NCI-H2107 treated with DMSO at 0.1 percent for 48 hours (cell line): ENCODE data around the gene PTPRH.

Experiments
- DNase-seq: peaks from one replicate; lab custom pipeline; 2025; ENCODE audit not compliant: unreplicated experiment; lab: John Stamatoyannopoulos, UW

Gene PTPRH

DNA sequence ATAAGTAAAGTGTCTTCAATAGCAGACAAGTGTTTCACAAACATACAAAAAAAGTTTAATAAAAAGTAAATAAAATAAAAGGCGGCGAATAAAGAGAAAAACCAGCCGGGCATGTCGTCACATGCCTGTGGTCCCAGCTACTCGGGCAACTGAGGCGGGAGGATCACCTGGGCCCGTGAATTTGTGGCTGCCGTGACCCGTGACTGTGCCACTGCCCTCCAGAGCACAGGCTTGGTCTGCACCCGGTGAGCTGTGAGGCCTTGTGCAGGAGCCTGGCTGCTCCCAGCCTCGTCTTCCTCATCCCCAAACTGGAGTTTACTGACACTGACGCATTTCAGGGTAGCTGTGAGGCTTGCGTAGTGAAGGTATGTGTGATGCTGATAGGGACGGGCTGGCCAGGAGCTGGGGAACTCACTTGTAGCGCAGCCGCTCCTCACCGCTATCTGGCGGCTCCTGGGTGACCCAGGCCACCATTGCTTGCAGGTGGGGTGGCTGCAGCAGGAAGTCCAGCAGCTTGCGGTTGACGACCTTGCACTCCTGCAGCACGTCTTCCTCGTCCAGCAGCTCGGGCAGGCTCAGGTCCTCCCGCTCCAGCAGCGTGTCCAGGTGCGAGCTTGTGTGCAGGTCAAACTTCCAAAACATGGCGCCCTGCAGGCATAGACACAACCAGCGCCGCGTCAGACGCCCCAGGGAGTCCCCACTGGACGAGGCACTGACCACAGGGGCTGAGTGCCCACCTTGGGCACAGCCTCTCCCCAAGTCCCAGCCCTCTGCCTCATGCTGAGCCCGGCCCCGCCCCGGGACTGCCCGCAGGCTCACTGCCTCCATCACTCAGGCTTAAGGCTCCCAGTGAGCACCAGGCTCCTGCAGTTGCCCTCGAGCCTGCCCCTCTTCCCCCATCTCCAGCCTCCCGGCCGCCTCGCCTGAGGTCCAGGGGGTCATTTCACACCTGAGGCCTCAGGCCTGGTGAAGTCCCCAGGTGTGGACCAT is 37.5 kb upstream of the PTPRH start:
- no peak for DNase-seq

DNA sequence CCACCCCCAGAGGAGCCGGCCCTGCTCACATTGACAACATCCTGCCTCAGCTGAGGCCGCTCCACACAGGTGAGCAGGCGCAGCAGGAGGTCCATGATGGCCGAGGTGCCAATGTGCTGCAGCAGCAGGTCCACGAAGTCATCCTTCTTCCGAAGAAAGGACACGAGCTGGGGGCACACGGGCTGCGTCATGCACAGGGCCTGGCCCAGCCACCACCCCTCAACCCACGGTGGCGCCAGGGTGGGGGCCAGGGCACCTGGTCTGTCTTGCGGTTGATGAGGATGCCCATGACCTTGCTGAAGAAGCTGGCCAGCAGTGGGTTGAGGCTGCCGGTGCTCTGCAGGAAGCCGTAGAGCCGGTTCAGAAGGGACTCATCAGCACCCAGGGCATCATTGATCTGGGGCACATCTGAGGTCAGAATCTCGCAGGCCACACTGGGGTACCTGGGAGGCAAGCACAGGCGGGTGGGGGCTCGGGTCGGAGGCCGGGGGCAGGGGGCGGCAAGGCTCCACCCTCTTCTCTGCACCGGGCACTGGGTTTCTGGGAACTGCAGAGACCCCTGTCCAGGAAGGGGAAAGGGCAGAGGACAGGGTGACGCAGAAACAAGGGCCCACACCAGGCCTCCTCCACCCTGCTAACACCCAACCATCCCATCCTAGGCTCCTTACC is 36.1 kb upstream of the PTPRH start:
- DNase-seq = no peak

DNA sequence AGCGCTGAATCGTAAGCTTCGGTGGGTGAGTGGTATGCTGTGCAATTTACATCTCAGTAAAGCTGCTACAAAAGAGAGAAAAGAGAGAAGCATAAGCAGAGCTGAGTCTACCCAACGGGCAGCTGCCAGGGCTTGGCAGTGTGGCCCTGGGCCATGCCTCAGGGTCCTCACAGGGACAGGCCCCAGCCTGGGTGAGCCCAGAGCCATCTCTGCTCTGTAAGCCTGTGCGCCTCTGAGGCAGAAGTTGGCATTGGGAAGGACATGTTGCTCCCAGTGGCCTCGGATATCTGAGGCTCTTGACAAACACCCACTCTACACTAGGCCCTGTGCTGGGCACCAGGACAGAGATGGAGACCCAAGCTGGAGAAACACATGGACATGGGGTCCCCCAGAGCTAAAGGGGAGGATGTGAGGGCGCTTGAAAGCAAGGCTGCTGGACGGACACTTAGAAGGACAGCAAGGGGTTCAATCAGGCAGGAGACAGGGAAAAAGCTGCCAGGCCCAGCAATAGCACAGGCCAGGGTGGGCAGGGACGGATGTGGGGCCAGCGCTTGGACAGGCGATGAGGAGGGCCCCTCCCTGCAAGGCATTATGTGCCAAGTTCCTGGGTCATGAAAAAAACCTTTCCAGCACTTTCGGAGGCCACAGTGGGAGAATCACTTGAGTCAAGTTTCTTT is 34.8 kb upstream of the PTPRH start:
- DNase-seq = no peak

DNA sequence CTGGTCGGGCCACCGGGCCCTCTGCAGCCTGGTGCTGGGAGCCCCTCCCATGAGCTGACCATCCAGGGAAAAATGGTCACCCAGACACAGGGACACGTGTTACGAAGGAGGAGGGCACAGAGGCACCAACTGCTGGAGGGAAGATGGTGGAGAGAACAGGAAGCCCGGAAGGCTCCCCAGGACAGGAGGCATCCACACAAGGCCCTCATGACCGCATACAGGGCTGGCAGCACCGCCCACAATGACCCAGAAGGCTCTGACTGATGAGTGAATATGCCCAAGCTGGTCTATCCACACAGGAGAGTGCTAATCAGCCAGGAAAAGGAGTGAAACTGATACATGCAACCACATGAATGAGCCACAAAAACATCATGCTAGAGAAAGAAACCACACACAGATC is 33.2 kb upstream of the PTPRH start:
- DNase-seq = no peak

DNA sequence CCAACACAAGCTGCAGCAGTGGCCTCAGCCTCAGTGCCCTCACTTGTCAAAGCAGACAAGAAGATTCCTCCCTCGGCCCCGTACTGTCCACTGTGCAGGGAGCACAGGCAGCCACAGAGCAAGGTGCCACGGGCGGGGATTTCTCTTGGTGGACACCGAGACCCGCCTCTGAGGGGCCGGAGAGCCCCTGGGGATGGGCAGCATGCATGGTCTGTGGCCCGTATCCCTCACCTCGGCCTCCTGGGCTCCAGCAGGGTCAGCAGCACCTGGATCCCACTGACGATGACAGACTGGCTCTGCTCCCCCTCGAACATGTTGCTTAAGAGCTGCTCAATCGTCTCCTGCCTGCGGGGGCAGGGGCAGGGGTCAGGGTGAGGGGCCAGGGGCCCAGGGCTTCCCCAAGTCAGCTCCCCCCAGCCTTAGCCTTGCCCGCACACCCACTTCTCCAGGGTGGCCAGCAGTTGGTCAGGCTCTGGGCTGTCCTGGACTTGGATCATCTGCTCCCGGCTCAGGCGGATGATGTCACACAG is 32.7 kb upstream of the PTPRH start:
- no peak for DNase-seq

DNA sequence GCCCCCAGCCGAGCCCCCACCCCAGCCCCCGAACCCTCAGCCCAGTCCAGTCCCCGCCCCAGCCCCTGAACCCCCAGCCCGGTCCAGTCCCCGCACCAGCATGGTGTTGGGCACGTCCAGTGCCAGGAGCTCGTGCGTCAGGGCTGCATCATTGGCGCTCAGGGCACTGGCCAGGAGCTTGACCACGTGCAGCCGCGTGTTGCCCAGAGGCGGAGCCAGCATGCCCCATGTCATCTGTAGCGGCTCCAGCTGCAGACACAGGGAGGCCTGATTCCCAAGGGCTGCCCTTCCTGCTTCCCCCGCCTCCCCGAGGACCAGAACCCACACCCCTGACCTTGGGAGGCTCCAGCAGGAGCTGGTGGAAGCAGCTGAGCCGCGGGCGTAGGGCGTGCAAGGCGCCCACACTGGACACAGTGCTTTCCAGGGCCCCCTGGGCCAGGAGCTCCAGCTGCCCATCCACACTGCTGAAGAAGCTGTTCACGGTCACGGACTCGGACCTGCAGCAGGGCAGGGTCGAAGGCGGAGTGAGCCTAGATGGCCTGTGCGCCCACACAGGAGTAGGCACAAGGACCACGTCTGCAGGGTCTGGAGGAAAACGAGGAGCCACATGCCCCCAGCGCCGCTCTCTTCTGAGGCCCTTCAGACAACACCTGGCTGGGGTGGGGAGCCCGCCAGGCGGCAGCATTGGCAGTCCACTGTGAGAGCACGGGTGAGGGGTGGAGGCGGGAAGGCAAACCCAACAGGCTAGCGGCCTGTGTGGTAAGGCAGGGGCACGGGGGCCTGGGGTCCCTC is 32.0 kb upstream of the PTPRH start:
- DNase-seq = no peak

DNA sequence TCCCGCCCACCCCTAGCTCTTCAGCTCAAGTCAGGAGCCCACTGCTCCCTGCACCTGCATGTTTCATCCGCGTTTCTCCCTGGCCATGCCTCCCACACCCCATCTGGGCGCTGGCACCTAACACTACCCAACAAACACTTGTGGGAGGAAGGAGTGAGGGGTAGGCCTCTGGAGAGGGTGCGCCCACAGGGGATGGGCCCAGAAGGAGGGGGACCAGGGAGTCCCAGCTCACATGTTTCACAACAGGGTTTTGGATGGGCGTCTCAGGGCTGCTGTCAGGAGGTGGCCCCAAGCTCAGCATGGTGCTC is 31.4 kb upstream of the PTPRH start:
- DNase-seq = no peak

DNA sequence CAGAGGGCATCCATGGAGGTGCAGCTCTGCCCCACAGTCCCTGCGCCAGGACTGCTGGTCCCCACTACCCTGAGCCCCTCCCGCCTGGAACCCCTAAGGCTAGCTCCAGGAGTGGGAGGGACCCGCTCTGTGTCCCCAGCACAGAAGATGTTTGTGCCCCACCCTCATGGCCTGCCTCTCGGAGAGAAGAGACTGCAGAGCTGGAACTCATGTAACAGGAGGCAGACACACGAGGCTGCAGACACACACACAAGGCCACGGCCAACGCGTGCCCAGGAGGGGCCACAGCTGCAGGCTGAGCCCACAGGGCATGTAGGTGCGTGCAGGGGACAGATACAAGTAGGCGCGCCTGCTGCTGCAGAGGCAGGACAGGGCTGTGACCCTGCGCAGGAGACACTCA is 29.7 kb upstream of the PTPRH start:
- DNase-seq = no peak

DNA sequence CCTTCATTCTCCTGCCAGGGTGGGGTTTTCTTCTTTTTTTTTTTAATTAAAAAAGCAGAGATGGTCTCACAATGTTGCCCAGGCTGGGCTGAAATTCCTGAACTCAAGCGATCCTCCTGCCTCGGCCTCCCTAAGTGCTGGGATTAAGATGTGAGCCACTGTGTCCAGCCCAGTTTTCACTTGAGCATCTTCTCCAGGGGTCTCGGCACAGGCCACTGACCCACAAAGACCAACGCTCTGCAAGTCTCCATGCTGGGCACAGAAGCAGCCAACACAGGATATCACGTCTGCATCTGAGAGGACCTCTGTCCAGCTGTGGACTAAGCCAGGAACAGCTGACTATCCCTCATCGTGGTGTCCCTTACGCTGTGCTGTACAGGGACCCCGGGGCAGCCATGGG is 28.7 kb upstream of the PTPRH start:
- no peak for DNase-seq

DNA sequence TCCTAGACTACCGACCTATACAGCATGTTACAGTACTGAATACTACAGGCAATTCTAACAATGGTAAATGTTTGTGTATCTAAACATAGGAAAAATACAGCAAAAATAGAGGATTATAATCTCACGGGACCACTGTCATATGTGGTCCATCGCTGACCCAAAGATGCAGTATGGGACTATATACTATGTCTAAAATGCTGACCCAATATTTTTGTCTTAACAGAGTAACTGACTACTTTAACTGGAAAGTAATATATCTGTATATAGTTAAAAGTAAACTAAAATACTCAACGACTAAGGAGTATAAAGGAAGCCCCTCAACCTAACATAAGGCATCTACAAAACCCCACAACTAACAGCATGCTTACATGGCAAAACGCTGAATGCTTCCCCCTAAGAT is 23.7 kb upstream of the PTPRH start:
- no peak for DNase-seq

DNA sequence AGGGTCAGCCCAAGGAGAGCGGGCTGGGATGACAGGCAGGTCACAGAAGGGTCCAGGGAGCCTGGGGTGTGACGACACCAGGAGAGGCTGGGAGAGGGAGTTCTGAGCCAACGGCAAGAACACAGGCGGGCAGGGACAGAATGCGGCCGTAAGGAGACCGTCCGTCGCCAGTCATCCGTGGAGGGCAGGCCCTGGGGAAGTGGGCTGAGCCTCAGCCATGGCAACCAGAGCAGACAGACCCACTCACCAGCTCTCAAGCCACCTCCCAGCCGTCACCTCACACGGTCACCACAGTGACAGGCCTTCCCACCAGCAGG is 22.9 kb upstream of the PTPRH start:
- no peak for DNase-seq

DNA sequence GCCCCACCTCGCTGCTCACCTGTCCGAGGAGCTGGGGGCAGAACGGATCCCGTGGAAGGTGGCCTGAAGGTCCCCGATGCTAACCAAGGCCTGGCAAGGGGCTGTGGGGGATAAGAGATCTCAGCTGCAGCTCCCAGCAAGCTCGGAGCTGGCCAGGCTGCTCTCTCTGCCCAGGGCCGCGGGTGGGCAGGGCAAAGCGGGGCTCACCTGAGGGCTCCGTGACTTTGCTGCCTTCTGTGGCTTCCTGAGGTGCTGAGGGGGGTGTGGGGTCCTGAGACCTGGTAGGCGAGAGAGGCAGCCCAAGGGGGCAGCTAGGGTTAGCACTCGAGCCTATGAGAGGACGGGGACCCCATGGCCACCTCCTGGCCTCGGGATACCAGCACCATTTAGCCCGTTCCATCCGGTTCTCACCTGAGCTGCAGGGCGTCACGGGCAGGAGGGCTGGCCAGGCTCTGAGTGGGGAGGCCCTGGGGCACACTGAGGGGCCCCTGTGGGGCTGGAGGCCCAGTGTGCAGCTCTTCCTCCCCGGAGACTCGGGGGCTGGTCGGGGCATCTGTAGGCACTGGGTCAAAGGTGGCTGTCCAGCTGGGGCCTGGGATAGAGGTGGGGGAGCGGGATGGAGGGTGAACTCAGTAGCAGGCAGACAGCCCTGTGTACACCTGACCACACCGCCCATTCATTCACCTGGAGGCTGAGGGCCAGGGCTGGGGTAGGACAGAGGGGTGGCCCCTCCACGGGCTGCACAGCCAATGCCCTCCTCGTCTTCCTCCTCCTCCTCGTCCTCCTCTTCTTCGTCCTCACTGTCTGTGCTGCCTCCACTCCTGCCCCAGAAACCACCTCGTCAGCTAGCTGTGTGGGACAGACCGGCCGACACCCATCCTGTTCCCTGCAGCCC is 22.3 kb upstream of the PTPRH start:
- no peak for DNase-seq

DNA sequence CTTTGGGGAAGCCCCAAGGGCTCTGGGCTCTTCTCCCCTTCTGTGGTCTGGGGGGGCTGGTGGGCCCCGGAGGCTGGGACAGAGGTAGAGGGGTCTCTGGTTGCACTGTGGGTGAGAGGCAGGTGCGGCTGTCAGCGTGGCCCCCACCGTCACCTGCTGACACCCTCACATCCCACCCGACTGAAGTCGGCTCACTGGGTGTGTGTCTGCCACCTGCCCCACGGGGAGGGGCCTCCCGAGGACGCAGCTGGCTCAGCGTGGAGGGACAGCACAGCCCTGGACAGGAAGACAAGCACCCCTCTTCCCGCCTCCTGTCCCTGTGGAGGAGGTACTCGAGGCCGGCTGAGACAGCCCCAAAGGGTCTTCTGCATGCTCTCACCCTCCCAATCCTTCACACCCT is 21.5 kb upstream of the PTPRH start:
- no peak for DNase-seq

DNA sequence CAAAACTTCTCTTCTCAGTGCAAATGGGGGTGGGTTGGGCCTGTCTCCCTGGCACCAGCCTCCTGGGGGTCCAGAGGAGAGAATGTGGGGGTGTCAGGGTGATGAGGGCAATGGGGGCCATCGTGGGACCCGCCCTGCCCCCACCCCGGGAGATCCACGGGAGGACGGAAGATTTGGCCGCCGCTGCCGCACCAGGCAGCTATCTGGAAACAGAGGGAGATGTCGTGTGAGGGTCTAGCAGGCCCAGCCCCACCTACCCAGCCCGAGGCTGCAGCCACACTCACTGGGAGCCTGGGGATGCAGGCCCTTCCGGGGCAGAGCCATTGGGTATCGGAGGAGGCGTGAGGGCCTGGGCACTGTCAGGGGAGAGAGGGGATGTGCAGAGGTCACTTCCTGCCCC is 21.0 kb upstream of the PTPRH start:
- no peak for DNase-seq

DNA sequence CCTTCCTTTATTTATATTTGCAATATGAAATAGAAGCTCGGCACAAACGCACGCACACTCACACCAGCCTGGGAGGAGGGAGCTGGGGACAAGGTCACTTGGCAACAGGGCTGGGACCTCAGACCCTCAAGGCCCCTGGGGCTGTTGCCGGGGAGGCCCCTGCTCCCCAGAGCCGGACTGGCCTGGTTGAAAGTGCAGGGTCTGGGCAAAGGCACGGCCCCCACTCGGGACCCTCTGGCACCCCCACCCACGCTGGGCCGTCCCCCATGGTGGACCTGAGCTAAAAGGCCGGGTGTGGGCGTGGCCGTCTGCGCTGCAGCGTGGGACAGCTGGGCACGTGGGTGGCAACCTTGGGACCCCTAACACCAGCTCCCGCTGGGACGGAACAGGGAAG is 20.5 kb upstream of the PTPRH start:
- DNase-seq = no peak

DNA sequence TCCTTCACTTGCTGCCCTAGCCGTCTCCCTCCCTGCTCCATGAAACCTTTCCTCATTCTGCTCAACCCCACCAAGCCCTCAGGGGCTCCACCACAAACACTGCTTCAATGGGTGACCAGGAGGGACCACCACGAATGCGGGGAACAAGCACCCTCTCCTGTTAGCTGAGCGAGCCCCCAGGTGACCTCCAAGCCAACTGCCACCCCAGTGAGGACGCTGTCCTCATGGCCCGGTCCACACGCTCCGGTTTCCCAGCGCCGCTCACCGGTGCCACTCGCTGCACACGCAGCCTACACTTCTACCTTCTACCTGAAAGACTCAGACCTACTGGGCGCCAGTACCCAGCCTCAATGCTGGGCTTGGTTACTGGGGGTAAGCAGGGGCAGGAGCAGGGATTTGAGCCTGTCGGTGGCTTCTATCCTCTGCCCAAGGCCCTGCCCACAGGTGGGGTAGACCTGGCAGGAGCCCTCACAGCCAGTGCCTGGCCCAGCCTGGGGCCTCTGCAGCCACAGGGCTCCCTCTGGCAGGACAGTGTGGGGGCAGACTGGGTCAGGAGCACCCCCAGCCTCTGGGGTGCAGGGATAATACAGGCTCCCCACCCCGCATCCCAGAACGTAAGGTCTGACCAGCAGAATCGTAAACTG is 20.0 kb upstream of the PTPRH start:
- DNase-seq = no peak

DNA sequence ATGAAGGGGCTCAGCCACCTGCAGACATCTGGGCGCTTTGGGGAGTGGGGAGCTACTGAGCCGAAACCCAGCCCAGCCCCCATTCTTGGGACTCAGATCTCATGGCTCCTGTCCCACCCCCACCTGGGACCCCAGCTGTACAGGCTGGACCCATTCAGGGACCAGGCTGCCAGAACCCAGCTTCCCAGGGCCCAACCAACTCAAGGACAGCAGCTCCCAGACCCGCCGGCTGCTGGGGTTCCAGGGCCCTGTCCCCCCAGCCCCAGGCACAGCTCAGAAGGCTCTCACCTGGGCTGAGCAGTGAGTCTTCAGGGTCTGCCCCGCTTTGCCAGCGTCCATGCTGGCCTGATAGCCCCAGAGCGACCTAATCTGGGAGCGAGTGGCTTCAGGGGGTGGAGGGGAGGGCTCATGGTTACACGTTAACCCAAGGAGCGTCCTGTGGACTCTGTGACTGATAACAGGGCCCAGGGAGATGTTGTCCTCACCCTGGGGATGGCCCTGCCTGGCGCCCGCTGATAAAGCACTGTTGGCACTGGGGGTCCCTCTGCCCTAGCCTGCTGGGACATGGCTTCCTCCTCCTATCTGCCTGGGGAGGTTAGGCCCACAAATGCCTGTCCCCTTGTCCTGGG is 19.2 kb upstream of the PTPRH start, which contains the start of gene TMEM86B:
TSS of gene TMEM86B (minus strand) at position 361 of the 629 bp plus-strand sequence. CDS start at position 339, 22 bp downstream.
- DNase-seq = no peak

DNA sequence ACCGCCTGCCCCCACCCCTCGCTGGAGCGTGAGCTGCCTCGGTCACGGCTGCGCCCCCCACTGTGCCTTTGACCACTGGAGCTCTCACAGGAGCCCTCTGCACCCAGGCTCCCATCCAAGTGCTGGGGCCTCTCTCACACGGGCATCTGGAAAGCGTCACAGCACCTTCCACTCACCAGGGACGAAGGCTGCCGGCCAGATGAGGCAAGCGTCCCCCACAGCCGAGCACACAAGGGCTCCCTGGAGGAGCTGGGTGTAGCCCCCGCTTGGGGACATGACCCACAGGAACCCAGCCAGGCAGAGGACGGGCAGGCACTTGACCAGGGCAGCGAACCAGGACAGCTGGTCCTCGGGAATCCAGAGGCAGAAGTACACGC is 18.7 kb upstream of the PTPRH start:
- DNase-seq = no peak
